NCI-H146 (cell line): ENCODE measurements around the gene EXOC2.
"Not testable (repeated sequence)": the region's sequence is repeated elsewhere in the genome, so short reads cannot be mapped to it uniquely, and the experiment has no call there.

Experiments
- DNase-seq: peaks from one replicate; lab custom pipeline; 2025; lab: John Stamatoyannopoulos, UW

Gene EXOC2

GRCh38 chr6:635233-635632 lies 57.7 kb downstream of the EXOC2 start:
- no peak for DNase-seq

- no peak for DNase-seq
These were observed 59.3 kb downstream of the EXOC2 start for GRCh38 chr6:633611-634010.

- no peak for DNase-seq
These were observed 64.2 kb downstream of the EXOC2 start for GRCh38 chr6:628766-629165.

- DNase-seq, result no peak
These were observed 66.7 kb downstream of the EXOC2 start for GRCh38 chr6:626236-626635.

- DNase-seq, result no peak
These were observed 68.0 kb downstream of the EXOC2 start for GRCh38 chr6:624979-625378.

- no peak for DNase-seq
These were observed 70.5 kb downstream of the EXOC2 start for GRCh38 chr6:622462-622861.

- DNase-seq, result no peak
These were observed 71.0 kb downstream of the EXOC2 start for GRCh38 chr6:621931-622330.

GRCh38 chr6:620950-621349 lies 72.0 kb downstream of the EXOC2 start:
- DNase-seq, result no peak

GRCh38 chr6:620166-620565 lies 72.8 kb downstream of the EXOC2 start:
- no peak for DNase-seq

GRCh38 chr6:617456-618100 lies 75.4 kb downstream of the EXOC2 start:
- DNase-seq, result peak; percentile 19

- no peak for DNase-seq
These were observed 79.0 kb downstream of the EXOC2 start for GRCh38 chr6:613981-614380.

- DNase-seq, result no peak
These were observed 81.0 kb downstream of the EXOC2 start for GRCh38 chr6:611928-612327.

GRCh38 chr6:610882-611281 lies 82.1 kb downstream of the EXOC2 start:
- no peak for DNase-seq

GRCh38 chr6:609905-610304 lies 83.0 kb downstream of the EXOC2 start:
- no peak for DNase-seq

GRCh38 chr6:606829-607379 lies 86.0 kb downstream of the EXOC2 start:
- DNase-seq, result no peak

- DNase-seq, result not testable (repeated sequence)
These were observed 87.0 kb downstream of the EXOC2 start for GRCh38 chr6:605895-606294.

GRCh38 chr6:604579-604978 lies 88.4 kb downstream of the EXOC2 start:
- DNase-seq, result no peak

GRCh38 chr6:603265-603664 lies 89.7 kb downstream of the EXOC2 start:
- no peak for DNase-seq

- no peak for DNase-seq
These were observed 93.1 kb downstream of the EXOC2 start for GRCh38 chr6:599576-600448.

- DNase-seq, result no peak
These were observed 99.1 kb downstream of the EXOC2 start for GRCh38 chr6:593907-594212.

GRCh38 chr6:593139-593906 lies 99.6 kb downstream of the EXOC2 start:
- peak; percentile 58 for DNase-seq

- DNase-seq, result no peak
These were observed 103.8 kb downstream of the EXOC2 start for GRCh38 chr6:589090-589489.

GRCh38 chr6:586553-586952 lies 106.4 kb downstream of the EXOC2 start:
- DNase-seq, result peak; percentile 89
